ENCODE results near the gene IBTK.

IBTK gene

DNA sequence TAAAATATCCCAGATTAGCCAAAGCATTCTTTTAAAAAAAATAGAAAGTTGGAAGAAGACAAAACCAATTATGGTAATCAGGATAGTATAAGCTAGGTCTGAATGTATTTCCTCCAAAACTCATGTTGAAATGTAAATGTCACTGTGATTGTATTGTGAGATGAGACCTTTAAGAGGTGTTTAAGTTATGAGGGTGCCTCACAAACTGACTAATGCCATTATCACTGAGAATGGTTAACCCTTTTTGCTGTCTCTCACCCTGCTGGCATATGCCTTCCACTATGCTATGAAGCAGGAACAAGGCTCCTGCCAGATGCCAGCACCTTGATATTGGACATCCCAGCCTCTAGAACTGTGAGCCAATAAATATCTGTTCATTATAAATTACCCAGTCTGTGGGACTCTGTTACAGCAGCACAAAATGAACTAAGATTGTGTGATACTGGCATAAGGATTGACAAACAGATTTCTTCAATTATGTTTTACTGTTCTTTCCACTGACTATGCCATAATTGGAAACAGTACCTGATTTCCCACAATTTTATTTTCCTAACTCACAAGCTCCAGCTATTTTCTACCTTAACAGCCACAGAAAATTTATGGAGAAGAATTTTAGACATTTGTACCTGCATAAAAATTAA lies 63.8 kb downstream of the IBTK start:
- in situ Hi-C loops (cut with HindIII; ENCODE audit: low sequenced_read_pairs), result no loop called here
- TF ChIP-seq, protein P1, sequence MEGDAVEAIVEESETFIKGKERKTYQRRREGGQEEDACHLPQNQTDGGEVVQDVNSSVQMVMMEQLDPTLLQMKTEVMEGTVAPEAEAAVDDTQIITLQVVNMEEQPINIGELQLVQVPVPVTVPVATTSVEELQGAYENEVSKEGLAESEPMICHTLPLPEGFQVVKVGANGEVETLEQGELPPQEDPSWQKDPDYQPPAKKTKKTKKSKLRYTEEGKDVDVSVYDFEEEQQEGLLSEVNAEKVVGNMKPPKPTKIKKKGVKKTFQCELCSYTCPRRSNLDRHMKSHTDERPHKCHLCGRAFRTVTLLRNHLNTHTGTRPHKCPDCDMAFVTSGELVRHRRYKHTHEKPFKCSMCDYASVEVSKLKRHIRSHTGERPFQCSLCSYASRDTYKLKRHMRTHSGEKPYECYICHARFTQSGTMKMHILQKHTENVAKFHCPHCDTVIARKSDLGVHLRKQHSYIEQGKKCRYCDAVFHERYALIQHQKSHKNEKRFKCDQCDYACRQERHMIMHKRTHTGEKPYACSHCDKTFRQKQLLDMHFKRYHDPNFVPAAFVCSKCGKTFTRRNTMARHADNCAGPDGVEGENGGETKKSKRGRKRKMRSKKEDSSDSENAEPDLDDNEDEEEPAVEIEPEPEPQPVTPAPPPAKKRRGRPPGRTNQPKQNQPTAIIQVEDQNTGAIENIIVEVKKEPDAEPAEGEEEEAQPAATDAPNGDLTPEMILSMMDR (IDR thresholded peaks at IDR 0.05; ENCODE audit: low read depth, low read length), result no peak
- H3K4me3 ChIP-seq (ENCODE audit: low read depth, low read length), result no peak overlapping the region
- no peak for DNase-seq (ENCODE audit: low read depth, low spot score)

DNA sequence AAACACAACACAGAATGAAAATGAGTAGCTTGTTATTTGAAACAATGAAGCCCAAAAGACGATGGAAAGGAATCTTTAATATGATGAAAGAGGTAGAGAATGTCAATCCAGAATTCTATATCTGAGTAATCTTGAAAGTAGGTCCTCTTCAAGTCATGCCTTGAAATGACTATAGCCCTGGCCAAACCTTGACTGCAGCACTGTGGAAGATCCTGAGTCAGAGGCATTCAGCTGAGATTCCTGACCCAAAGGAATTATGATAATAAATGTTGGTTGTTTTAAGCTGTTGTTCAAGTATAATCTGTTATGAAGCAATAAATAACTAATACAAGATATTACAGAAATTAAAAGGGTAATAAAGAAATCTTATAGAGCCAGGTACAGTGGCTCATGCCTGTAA lies 64.8 kb downstream of the IBTK start:
- TF ChIP-seq, protein P1 (IDR thresholded peaks at IDR 0.05; ENCODE audit: low read depth, low read length), result no peak
- no peak overlapping the region for H3K4me3 ChIP-seq (ENCODE audit: low read depth, low read length)
- DNase-seq (ENCODE audit: low read depth, low spot score), result peak; percentile 35
- in situ Hi-C loops (cut with HindIII; ENCODE audit: low sequenced_read_pairs), result no loop called here

DNA sequence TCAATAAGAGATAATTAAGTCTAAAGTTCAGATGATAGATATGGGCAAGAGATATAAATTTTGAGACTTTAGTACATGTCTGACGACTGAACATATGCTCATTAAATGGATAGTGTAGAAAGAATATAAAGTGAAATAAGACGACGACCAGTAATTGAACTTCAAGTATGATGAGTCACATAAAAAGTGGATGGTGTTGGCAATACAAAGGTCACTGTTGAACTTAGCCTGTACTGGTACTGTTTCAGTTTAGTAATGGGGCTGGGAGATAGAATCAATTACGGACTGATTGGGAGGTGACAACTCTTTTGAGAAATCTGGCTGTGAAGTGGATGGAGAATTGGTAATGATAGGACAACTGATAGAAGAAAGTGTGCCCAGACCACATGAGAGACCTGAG lies 68.1 kb downstream of the IBTK start:
- TF ChIP-seq, protein P1 (IDR thresholded peaks at IDR 0.05; ENCODE audit: low read depth, low read length), result no peak
- in situ Hi-C loops (cut with HindIII; ENCODE audit: low sequenced_read_pairs), result no loop called here
- H3K4me3 ChIP-seq (ENCODE audit: low read depth, low read length), result no peak overlapping the region
- DNase-seq (ENCODE audit: low read depth, low spot score), result no peak

DNA sequence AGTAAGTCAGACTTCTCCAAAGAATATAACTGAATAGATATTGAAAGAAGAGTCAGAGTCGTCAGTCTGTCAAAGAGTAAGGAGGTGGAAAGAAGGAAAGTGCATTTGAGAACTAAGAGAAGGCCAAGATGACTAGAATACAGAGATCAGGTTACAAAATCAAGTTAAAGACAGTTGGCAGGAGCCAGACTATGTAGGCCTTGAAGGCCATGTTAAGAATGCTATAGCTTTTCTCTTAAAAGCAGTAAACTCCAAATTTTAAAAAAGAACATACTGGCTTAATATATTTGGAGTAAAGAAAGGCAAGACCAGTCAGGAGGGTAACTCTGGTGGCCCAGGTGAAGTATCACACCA lies 68.8 kb downstream of the IBTK start:
- TF ChIP-seq, protein P1 (IDR thresholded peaks at IDR 0.05; ENCODE audit: low read depth, low read length), result no peak
- peak; percentile 12 for DNase-seq (ENCODE audit: low read depth, low spot score)
- H3K4me3 ChIP-seq (ENCODE audit: low read depth, low read length), result no peak overlapping the region
- in situ Hi-C loops (cut with HindIII; ENCODE audit: low sequenced_read_pairs), result no loop called here

DNA sequence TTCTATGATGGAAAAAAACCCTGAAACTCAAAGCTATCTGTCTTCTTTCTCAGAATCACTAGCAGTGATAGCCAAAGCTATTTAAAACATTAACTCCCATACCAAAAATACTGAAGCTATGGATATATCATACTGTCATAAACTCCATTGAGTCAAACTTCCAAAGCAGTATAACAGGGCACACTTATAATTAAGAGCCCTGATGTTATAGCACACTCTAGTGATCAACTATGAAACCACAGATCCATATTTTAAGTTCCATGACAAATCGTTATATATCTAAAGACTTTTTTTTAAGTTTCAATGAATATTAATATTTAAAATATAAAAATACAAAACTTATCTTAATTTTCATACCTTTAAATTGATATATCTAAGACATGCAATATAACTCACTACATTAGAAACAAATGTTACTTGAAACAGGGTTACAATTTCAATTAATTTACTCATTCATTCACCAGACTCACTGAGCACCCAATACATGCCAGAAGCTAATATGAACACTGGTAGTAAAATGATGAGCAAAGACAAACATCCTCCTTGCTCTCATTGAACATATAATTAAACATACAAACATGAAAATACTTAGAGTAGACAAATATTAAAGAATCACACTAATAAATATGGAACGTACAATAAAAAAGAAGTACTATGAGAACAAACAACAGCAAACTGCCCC lies 69.3 kb downstream of the IBTK start:
- in situ Hi-C loops (cut with HindIII; ENCODE audit: low sequenced_read_pairs), result no loop called here
- TF ChIP-seq, protein P1 (IDR thresholded peaks at IDR 0.05; ENCODE audit: low read depth, low read length), result peak; percentile 48
- H3K4me3 ChIP-seq (ENCODE audit: low read depth, low read length), result no peak overlapping the region
- DNase-seq (ENCODE audit: low read depth, low spot score), result peak; percentile 57

DNA sequence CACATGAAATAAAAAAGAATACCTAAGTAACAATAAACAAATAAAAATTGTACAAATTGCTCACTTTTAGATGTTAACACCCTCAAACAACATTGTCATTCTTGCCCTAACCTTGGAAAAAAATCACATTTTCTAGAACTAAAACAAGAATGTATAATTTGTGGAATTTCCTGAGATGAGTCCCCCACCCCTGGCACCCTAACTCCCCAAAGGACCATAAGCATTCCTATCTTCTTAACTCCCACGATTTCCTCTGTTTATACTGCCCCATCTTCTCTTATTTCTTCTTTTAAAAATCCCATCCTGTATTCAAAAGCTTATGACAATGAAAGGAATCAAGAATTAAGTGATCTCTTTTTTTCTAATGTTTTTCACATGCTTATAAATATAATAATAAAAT lies 70.9 kb downstream of the IBTK start:
- no peak overlapping the region for H3K4me3 ChIP-seq (ENCODE audit: low read depth, low read length)
- DNase-seq (ENCODE audit: low read depth, low spot score), result peak; percentile 27
- in situ Hi-C loops (cut with HindIII; ENCODE audit: low sequenced_read_pairs), result no loop called here
- TF ChIP-seq, protein P1 (IDR thresholded peaks at IDR 0.05; ENCODE audit: low read depth, low read length), result no peak
